ENCODE measurements around the gene RASA4.
"Not testable (repeated sequence)": the region's sequence is repeated elsewhere in the genome, so short reads cannot be mapped to it uniquely, and the experiment has no call there.

Gene RASA4

DNA sequence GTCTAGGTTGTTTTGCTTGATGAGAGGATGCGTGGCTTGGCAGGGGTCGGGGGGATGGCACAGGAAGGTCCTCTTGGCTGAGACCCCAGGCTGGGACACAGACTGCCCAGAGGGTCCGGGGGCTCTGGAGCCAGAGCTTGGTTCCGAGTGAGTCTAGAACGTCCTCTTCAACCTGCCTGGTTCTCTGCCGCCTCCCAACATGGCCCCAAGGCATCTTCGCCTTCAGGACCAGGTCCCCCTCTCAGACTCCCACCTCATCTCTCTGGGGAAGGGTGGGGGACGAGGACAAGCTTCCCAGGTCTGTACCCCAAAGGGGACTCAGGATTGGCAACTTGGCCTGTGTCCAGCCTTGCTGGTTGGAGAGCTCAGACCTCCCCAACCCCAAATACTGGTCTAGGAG lies 74.5 kb downstream of the RASA4 start:
- DNase-seq: not testable (repeated sequence)

DNA sequence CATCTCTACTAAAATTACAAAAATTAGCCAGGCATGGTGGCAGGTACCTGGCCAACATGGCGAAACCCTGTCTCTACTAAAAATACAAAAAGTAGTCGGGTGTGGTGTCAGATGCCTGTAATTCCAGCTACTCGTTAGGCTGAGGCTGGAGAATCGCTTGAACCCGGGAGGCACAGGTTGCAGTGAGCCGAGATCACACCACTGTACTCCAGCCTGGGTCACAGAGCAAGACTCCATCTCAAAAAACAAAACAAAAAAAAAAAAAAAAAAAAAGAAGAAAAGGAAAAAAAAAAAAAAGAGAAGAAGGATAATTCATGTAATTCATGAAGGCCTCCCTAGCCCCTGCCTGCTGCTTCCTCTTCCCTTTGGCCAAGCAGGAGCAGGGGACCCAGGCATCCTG lies 76.0 kb downstream of the RASA4 start:
- DNase-seq: not testable (repeated sequence)

DNA sequence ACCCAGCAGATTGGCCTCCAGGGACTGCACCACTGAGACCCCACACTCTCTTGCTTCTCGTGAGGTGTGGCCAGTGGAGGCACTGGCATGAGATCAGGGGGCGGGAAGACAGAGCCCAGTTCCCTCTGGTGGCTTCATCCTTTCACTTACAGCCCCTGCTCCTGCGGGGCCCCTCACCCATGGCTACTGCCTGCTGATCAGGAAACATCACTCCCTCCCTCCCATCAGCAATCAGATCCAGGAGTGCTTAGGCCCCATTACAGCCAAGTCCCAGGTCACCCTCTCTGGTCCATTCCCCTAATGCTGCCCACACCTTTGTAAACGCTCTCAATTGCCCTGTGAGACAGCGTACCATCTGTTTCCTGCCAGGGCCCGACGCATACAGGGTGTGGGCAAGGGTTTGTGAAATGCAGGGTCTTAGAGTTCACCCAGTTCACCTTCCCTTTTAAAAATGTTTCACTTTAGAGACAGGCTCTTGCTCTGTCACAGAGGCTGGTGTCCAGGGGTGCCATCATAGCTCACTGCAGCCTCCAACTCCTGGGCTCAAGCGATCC lies 81.4 kb downstream of the RASA4 start:
- DNase-seq: not testable (repeated sequence)

DNA sequence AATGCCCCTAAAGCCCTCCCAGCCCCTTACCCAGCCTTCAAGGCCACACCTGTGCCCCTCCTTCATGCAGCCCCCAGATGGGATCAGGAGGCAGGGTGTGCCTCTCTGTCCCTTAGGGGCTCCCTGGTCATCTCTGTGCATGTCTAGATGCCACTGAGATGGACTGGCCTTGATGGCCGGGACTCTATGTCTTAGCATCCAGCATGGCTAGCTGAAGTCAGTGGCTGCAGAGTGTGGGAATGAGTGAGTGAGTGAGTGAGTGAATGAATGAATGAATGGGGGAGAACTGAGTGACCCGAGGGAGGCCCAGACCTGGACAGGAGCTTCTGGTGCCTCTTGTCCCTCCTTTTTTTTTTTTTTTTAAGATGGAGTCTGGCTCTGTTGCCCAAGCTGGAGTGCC lies 84.4 kb downstream of the RASA4 start:
- not testable (repeated sequence) for DNase-seq

DNA sequence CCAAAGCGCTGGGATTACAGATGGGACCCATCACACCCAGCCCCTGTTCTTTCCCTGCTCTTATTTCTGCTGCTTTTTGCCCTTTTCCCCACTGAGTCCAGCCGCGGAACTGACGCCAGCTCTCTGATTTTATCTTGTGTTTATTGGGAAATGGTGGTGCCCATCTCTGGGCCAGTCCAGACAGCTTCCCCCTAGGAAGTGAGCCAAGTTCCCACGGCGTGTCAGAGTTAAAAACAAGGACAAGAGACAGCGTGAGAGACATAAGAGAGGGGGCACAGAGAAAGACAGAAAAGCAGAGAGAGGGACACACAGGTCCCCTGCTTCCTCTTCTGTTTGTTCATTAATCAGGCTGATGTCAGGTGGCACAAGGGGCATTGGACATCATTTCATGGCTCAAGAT lies 85.0 kb downstream of the RASA4 start:
- not testable (repeated sequence) for DNase-seq

DNA sequence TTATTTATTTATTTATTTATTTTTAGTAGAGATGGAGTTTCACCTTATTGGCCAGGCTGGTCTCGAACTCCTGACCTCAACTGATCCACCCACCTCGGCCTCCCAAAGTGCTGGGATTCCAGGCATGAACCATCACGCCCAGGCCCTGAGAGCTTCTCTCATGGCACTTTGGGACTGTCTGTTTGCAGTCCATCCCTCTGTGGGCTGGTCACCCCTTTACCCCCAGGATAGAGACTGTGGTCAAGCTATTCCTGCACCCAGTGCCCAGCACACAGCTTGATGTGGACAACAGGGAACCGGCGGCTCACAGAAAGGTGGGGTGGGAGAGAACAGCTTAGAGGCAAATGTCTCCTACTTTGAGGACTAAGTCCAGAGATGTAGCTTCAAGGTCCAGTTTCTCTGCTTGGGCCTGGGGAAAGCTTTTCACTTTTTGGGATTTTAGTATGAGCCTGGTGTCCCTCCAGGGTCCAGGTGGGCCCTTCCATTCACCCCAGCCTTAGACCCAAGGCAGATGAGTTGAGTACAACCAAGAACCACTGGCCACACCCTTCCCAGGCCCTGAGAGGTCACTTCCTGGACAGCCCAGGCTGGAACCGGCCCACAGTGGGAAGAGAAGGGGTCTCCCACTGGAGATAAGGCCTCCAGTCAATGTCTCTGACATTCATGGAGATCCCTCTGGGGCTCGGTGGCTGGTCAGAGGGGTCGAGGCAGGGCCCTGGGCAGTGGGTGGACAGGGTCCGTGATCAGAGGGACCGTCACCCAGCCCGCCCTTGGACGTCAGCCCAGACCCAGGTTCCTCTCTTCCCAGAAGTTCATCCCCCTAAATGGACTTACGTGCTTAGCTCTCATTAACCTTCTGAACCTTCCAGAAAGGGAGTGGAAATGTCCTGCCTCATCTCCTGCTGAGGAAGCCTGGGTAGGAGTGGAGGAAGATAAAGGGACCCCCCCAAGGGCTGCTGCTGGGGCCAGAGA lies 88.4 kb downstream of the RASA4 start:
- not testable (repeated sequence) for DNase-seq

DNA sequence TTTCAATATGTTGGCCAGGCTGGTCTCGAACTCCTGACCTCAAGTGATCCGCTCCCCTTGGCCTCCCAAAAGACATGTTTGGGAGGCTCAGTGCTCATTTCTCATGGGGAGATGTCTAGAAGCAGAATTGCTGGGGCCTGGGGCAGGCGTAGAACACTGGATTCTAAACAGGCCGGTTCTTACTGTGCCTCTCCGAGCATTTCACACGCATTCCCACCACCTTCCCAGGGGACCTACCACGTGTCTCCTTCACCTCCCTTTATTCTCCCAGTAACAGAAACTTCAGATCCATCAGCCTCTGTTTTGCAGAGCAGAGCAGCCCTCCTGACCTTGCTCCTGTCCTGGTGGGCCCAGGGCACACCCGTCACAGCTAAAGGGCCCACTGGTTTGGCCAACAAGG lies 89.4 kb downstream of the RASA4 start:
- not testable (repeated sequence) for DNase-seq

DNA sequence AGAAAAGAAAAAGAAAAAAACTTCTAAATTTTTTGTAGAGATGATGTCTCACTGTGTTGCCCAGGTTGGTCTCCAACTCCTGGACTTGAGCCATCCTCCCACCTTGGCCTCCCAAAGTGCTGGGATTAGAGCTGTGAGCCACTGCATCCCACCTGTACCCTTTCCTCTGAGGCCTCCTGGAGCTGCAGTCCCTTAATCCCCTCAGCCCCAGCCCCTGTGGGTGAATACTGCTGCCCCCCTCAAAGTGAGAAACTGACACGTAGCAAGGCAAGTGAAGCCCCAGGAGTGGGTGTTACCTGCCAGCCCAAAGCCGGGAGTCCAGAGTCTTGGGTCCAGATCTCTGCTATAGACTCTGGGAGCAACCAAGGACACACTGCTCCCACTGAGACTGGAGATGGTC lies 91.8 kb downstream of the RASA4 start:
- not testable (repeated sequence) for DNase-seq
